Activated T-helper 1 cell treated with anti-CD3 and anti-CD28 coated beads, Interleukin-12 subunit alpha, Interleukin-12 subunit beta, Interleukin-2, Interleukin-4 antibody, amounts not matched to agents 30 ng/mL and 10 ng/mL and 1 ng/mL, durations not matched to agents 14 hours and 24 hours and 36 hours (primary cell): ENCODE measurements around the gene RSBN1L. TPM values are rescaled to one million over a fixed set of nuclear protein-coding genes. Genes with fewer than 3 reads are reported as not detected.
"Not testable (repeated sequence)": the region's sequence is repeated elsewhere in the genome, so short reads cannot be mapped to it uniquely, and the experiment has no call there.

Experiments used
- DNase-seq: peaks from one replicate; pipeline ENCODE4 v3.0.0; 2021; ENCODE audit warnings: low spot score
- H3K27ac Mint-ChIP-seq: one replicate; pipeline ENCODE4 v1.8.0; 2021; ENCODE audit warnings: mild to moderate bottlenecking, mixed read lengths
- H3K27me3 Mint-ChIP-seq: one replicate; pipeline ENCODE4 v1.8.0; 2022; ENCODE audit warnings: mild to moderate bottlenecking, moderate library complexity, mixed read lengths; ENCODE audit not compliant: insufficient read depth
- H3K36me3 Mint-ChIP-seq: one replicate; pipeline ENCODE4 v1.8.0; 2021; ENCODE audit warnings: low read depth, mixed read lengths
- H3K4me1 Mint-ChIP-seq: one replicate; pipeline ENCODE4 v1.8.0; 2021; ENCODE audit warnings: low read depth, mixed read lengths
- H3K4me3 Mint-ChIP-seq: one replicate; pipeline ENCODE4 v1.8.0; 2021; ENCODE audit warnings: mild to moderate bottlenecking, moderate library complexity, mixed read lengths
- H3K9me3 Mint-ChIP-seq: one replicate; pipeline ENCODE4 v1.8.0; 2021; ENCODE audit warnings: mixed read lengths
- intact Hi-C: fragments of 100-400 bp; cut with micrococcal nuclease; formaldehyde crosslinking; loops from one replicate; pipeline ENCODE4 v1.15.1; 2024
- total RNA-seq: library from RNA; stranded (reverse); gene quantifications from 2 replicates; pipeline ENCODE4 v1.2.3, GENCODE V29; 2022

The RSBN1L gene
- total RNA-seq, 1 donor from 2014 or later = 27.9 TPM

DNA sequence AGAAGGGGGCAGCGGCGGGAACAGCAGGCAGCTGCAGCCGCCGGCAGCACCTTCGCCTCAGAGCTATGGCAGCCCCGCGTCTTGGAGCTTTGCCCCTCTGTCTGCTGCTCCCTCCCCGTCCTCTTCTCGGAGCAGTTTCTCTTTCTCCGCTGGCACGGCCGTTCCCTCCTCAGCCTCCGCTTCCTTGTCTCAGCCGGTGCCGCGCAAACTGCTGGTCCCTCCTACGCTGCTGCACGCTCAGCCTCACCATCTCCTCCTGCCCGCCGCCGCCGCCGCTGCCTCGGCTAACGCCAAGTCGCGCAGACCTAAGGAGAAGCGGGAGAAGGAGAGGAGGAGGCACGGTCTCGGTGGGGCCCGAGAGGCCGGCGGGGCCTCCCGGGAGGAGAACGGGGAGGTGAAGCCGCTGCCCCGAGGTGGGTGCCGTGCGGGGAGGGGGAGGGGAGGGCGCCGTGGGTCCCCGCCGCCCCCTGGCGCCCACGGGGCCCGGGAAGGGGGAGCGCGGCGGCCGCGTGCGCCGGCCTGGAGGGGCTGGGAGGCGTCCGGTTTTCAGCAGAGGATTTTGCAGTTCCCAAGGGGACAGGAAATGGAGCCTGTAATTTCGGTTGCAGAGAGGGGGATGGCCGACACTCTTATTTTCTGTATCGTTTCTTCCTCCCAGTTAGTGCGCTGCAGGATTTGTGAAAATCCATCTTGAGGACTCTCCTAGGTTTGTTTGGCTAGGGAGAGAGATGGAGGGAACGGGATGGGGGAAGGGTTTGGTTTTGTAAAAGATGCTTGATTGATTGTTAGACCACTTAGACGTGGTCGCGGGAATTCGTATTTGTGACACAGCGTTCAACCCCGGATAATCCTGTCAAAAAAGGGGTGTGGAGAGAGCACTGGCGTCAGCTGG is 630 bp downstream of the RSBN1L start:
- Mint-ChIP-seq H3K27me3 (no peaks in the 10 kb centered on the region), H3K4me1 (peaks cover 55% of the 10 kb centered on the region), H3K36me3 (peaks cover 24% of the 10 kb centered on the region), H3K4me3 (peak overlapping the region; percentile 99), H3K9me3 (no peaks in the 10 kb centered on the region), H3K27ac (peak overlapping the region; percentile 94)
- peak; percentile 49 for DNase-seq
- intact Hi-C loops = loop anchor here (1.0 to 2.0 kb wide), 5 partner anchors 10 to 161 kb away; partner anchors contain the start of genes PHTF2 and TMEM60

DNA sequence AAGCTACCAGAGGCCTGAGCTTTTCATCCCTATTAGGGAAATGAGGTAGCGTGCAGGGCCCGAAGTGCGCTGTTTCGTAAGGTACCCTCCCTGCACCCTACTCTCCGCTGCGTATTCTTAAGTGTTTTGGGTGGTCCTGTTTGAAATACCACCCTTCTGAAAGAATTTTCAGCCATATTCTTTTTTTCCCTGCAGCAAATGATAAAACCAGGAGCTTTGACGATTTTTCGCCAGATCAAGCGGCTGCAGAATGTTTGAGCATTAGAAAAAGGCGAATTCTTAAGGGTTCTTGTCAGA is 1.2 kb downstream of the RSBN1L start:
- DNase-seq = no peak
- intact Hi-C loops = loop anchor here (2.0 kb wide), 1 partner anchor 41 kb away; no protein-coding TSS in a partner anchor

DNA sequence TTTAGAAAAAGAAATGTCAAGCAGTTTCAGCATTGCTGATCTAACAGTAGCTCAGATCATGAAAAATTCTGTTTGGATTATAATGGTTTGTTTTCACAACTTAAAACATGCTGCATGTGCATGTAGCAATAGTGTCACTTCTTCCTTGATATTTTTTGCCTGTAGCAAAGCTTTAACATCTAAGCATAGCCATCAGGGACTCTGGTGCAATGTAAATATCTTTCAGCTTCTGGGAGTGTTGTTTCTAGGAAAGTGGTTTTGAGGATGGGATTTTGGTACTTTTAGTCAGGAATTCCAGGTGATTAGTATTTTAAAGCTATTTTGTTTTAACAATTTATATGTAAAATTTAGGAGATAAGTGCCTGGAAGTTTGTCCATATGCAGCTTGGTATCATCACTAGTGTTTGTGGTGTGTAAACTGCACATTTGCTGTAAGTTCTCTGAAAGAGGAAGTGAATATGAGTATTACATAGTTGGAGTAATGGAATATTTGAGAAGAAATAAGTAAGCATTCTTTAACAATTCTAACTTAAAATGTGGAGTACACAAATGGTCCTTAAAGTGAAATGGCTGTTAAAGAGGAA is 1.9 kb downstream of the RSBN1L start:
- peaks cover 60% of the 10 kb centered on the region for H3K4me1 Mint-ChIP-seq
- H3K27me3 Mint-ChIP-seq = no peaks in the 10 kb centered on the region
- peak overlapping the region; percentile 88 for H3K27ac Mint-ChIP-seq
- peaks cover 27% of the 10 kb centered on the region for H3K36me3 Mint-ChIP-seq
- H3K9me3 Mint-ChIP-seq = no peaks in the 10 kb centered on the region
- peak overlapping the region; percentile 99 for H3K4me3 Mint-ChIP-seq
- intact Hi-C loops = no loop called here
- no peak for DNase-seq

More for the DNA sequence above, 1.2 kb downstream of the RSBN1L start:
- Mint-ChIP-seq H3K4me3 (peak overlapping the region; percentile 99), H3K4me1 (peaks cover 56% of the 10 kb centered on the region), H3K9me3 (no peaks in the 10 kb centered on the region), H3K27ac (peak overlapping the region; percentile 88), H3K36me3 (peaks cover 24% of the 10 kb centered on the region), H3K27me3 (no peaks in the 10 kb centered on the region)

DNA sequence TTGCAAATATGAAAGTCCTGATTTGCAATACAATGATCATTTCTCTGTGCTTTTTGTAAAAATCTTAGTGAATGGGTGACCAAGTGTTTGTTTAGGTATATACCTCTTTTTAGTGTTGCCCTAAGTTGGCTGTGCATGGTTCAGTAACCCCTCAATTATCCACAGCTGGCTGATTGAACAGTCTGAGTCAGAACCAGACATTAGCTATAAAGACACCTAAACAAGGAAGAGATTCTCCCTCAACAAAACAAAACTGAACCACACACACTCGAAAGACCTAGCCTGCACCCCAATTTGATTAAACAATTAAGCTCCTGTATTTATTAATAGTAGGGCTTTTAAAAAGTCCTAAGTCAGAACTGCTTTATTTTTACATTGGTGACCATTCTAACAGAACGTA is 2.8 kb downstream of the RSBN1L start:
- Mint-ChIP-seq H3K27me3 (no peaks in the 10 kb centered on the region), H3K36me3 (peaks cover 26% of the 10 kb centered on the region), H3K4me3 (peak overlapping the region; percentile 70), H3K9me3 (no peaks in the 10 kb centered on the region), H3K27ac (no peak overlapping the region), H3K4me1 (peaks cover 53% of the 10 kb centered on the region)
- intact Hi-C loops = no loop called here
- DNase-seq = no peak

DNA sequence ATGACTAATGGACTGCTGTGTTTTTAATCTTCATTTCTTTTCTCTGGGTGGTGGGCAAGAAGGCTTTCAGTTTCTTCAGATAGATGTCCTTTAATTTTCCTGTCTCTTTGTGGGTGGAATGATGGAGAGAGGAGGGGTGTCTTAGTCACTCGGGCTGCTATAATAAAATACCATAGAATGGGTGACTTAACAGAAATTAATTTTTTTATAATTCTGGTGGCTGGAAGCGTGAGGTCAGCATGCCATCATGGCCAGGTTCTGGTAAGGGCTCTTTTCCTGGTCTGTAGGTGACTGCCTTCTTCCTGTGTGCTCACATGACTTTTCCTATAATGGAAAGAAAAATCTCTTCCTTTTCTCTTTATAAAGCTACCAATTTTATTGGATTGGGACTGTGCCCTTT is 6.3 kb downstream of the RSBN1L start:
- no peak overlapping the region for H3K27ac Mint-ChIP-seq
- DNase-seq = no peak
- no peaks in the 10 kb centered on the region for H3K27me3 Mint-ChIP-seq
- peaks cover 20% of the 10 kb centered on the region for H3K36me3 Mint-ChIP-seq
- peaks cover 46% of the 10 kb centered on the region for H3K4me1 Mint-ChIP-seq
- H3K9me3 Mint-ChIP-seq = no peaks in the 10 kb centered on the region
- intact Hi-C loops = no loop called here
- H3K4me3 Mint-ChIP-seq = no peak overlapping the region

DNA sequence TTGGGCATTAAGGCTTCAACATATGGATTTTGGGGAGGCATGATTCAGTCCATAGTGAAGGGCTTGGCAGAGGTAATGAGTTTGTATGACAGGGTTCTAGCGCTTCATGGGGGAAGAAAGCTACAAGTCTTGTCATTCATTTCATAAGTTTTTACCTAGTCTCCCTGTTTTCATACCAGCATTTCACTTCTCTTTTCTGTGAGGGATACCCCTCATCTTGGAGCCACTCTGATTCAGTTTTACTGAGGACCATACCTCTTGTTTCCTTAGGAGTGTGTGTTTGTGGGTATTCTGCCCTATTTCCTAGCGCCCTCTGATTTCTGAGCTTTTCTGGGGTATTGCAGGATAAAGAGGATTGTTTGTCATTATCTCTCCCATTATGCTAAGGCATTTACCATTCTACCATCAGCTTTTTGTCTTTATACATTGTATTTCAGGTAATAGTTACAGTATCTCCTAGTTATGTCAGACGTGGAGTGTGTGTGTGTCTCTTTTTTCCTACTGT is 6.8 kb downstream of the RSBN1L start:
- no peaks in the 10 kb centered on the region for H3K9me3 Mint-ChIP-seq
- H3K4me3 Mint-ChIP-seq = no peak overlapping the region
- peaks cover 43% of the 10 kb centered on the region for H3K4me1 Mint-ChIP-seq
- DNase-seq = no peak
- H3K36me3 Mint-ChIP-seq = peaks cover 21% of the 10 kb centered on the region
- H3K27ac Mint-ChIP-seq = no peak overlapping the region
- H3K27me3 Mint-ChIP-seq = no peaks in the 10 kb centered on the region
- intact Hi-C loops = no loop called here

DNA sequence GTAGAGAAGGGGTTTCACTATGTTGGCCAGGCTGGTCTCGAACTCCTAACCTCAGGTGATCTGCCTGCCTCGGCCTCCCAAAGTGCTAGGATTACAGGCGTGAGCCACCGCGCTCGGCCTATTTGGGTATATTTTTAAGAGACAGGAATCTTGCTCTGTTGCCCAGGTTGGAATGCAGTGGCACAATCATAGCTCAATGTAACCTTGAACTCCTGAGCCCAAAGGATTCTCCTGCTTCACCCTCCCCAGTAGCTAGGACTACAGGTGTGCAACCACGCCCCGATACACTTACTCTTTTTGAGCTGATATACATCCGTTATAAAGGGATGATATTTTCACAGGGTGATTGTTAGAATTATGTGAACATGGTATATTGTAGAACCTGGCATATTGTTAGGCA is 7.4 kb downstream of the RSBN1L start:
- H3K4me3 Mint-ChIP-seq, intact Hi-C loops, H3K27me3 Mint-ChIP-seq, DNase-seq, H3K9me3 Mint-ChIP-seq, H3K27ac Mint-ChIP-seq: not testable (repeated sequence)
- Mint-ChIP-seq H3K4me1 (peaks cover 43% of the 10 kb centered on the region), H3K36me3 (peaks cover 25% of the 10 kb centered on the region)

DNA sequence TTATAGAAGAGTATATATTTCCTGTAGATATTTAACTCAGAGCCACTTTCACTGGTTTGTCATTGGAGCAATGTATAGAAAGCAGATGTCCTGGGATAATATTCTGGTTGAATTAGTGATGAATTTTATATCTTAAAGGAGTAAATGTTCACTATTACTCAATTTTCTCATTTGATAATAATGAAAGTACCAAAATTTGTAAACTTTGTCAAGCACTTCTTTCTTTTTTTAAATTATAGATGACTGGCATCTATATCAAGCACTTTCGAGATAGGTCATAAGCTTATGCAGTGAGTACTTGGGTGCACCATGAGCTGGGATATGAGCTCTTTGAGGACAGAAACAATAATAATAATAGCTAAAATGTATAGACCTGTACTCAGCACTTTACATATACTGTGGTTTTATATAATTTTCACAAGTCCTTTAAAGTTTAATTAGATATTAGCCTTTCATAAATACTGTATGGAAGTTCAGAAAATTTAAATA is 11.3 kb downstream of the RSBN1L start:
- Mint-ChIP-seq H3K4me1 (peaks cover 32% of the 10 kb centered on the region), H3K9me3 (no peaks in the 10 kb centered on the region), H3K27ac (no peak overlapping the region), H3K27me3 (no peaks in the 10 kb centered on the region), H3K36me3 (peaks cover 22% of the 10 kb centered on the region), H3K4me3 (no peak overlapping the region)
- intact Hi-C loops = no loop called here
- DNase-seq = no peak

DNA sequence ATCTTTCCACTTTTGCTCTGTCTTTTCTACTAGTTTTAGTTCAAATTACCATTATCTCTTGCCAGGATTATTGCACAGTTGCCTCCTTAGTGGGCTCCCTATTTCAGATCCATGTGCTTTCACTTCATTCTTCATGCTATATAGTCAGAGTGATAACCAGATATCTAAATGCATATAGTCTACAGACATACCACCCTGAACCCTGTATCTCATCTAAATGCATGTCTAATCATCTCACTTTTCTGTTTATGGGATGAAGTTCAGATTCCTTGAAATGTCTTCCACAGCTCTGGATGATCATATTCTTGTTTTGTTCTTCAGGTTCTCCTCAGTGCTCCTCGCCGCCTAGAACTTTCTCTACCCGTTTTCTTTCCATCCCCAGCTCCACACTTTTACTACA is 13.8 kb downstream of the RSBN1L start:
- Mint-ChIP-seq H3K36me3 (peaks cover 19% of the 10 kb centered on the region), H3K27me3 (no peaks in the 10 kb centered on the region), H3K27ac (no peak overlapping the region), H3K9me3 (no peaks in the 10 kb centered on the region), H3K4me1 (peaks cover 25% of the 10 kb centered on the region), H3K4me3 (no peak overlapping the region)
- intact Hi-C loops = no loop called here
- no peak for DNase-seq

DNA sequence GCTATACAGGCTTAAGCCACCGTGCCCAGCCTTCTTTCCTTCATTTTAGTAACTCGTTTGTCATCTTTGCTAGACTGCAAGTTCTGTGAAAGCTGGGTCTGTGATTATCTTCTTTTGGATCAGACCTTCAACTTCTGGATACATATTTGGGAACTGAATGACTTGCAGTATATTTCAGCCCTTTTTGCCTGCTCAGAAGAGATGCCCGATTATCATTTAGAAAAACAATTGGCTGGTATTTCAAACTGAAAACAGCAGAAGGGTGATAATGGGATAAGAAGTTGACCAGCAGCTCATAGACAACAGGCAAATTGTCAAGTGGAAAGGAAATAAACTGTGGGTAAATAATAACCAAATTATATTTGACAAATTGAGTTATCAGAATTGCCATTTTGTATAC is 14.6 kb downstream of the RSBN1L start:
- DNase-seq = no peak
- Mint-ChIP-seq H3K4me1 (peaks cover 30% of the 10 kb centered on the region), H3K4me3 (no peak overlapping the region), H3K36me3 (peaks cover 19% of the 10 kb centered on the region), H3K27ac (no peak overlapping the region), H3K9me3 (no peaks in the 10 kb centered on the region), H3K27me3 (no peaks in the 10 kb centered on the region)
- intact Hi-C loops = no loop called here

DNA sequence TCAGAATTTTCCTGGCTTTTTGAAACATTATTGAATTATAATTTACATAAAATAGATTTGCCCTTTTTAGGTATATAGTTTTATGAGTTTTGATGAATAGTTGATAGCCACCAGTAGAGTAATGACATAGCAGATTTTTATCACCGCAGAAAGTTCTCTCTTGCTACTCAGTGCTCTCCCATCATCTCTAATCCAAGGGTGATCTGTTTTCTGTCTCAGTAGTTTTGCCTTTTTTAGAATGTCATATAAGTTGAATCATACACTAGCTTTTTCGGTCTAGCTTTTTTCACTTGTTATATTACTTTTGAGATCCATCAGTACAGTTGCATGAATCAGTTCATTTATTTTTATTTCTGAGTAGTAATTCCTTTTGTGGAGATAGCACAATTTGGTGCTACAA is 17.9 kb downstream of the RSBN1L start:
- intact Hi-C loops = no loop called here
- Mint-ChIP-seq H3K4me3 (no peak overlapping the region), H3K27me3 (no peaks in the 10 kb centered on the region), H3K27ac (no peak overlapping the region), H3K9me3 (no peaks in the 10 kb centered on the region), H3K4me1 (peaks cover 28% of the 10 kb centered on the region), H3K36me3 (peaks cover 11% of the 10 kb centered on the region)
- DNase-seq = no peak

DNA sequence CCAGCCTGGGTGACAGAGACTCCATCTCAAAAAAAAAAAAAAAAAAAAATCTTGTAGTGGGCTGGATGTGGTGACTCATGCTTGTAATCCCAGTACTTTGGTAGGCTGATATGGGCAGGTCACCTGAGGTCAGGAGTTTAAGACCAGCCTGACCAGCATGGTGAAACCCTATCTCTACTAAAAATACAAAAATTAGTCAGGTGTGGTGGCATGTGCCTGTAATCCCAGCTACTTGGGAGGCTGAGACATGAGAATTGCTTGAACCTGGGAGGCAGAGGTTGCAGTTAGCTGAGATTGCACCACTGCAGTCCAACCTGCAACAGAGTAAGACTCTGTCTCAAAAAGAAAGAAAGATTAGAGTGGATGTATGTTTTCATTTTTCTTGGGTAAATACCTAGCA is 18.7 kb downstream of the RSBN1L start:
- H3K4me3 Mint-ChIP-seq, H3K27ac Mint-ChIP-seq: not testable (repeated sequence)

DNA sequence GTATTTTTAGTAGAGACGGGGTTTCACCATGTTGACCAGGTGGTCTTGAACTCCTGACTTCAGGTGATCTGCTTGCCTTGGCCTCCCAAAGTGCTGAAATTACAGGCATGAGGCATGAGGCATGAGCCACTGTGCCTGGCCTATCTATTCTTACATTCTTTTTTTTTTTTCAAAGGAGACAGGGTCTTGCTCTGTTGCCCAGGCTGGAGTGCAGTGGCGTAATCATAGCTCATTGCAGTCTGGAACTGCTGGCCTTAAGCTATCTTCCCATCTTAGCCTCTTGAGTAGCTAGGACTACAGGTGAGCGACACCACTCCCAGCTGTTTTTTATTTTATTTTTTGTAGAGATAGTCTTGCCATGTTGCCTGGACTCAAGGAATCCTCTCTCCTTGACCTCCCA is 20.5 kb downstream of the RSBN1L start:
- intact Hi-C loops = no loop called here
- Mint-ChIP-seq H3K9me3 (no peaks in the 10 kb centered on the region), H3K4me3 (no peak overlapping the region), H3K4me1 (peaks cover 16% of the 10 kb centered on the region), H3K27me3 (no peaks in the 10 kb centered on the region), H3K27ac (no peak overlapping the region), H3K36me3 (peaks cover 5% of the 10 kb centered on the region)
- no peak for DNase-seq

More for the DNA sequence above, 18.7 kb downstream of the RSBN1L start:
- DNase-seq, H3K9me3 Mint-ChIP-seq, H3K27me3 Mint-ChIP-seq, intact Hi-C loops: not testable (repeated sequence)
- Mint-ChIP-seq H3K4me1 (peaks cover 26% of the 10 kb centered on the region), H3K36me3 (peaks cover 11% of the 10 kb centered on the region)
